ENCODE measurements around the gene AVPR2. TPM values are rescaled to one million over a fixed set of nuclear protein-coding genes. Genes with fewer than 3 reads are reported as not detected.

The AVPR2 gene
- total RNA-seq, 1 donor from 2014 or later, result 3.0 TPM

DNA sequence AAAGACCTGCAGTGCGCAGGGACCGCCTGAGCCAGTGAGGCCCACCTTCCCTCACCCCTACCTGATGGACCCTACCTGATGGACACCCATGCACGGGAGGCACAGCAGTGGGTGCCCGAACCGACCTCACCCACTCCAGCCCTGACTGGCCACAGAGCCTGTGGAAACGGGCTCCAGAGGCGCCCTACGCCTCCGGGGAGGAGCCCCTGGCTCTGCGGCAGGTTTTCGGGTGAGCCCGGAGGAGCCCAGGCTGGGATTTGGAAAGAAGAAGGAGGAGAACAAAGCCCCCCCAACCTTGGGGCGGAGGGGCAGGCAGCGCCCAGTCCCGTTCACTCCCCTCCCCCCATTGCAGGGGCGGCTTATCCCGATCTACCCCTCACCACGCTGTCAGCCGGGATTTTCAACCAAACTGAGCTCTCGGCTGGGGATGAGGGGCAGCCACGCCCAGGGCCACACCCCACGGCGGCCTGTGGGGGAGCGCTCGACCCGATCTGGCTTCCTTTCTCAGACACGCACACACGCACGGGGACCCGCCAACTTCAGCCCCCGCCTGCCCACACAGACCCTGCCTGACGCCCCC lies 19.2 kb upstream of the AVPR2 start:
- no peaks in the 10 kb centered on the region for H3K4me1 ChIP-seq
- intact Hi-C loops (cut with DNase I), result no loop called here
- peaks cover 12% of the 10 kb centered on the region for H3K27me3 ChIP-seq
- H3K9me3 ChIP-seq, result no peaks in the 10 kb centered on the region
- ATAC-seq (no peak), DNase-seq (no peak)
- no peaks in the 10 kb centered on the region for H3K36me3 ChIP-seq
- H3K27ac ChIP-seq, result no peak overlapping the region
- H3K4me3 ChIP-seq, result no peak overlapping the region
- no peak for TF ChIP-seq CTCF (IDR thresholded peaks at IDR 0.05)

- H3K27me3 ChIP-seq, result peaks cover 12% of the 10 kb centered on the region
- no peak within 1 kb of the TSS for H3K27ac ChIP-seq
- no peaks in the 10 kb centered on the region for H3K4me1 ChIP-seq
- no peaks in the 10 kb centered on the region for H3K9me3 ChIP-seq
- H3K36me3 ChIP-seq, result no peaks in the 10 kb centered on the region
- TF ChIP-seq CTCF (IDR thresholded peaks at IDR 0.05), result no peak
- no peak within 1 kb of the TSS for H3K4me3 ChIP-seq
- DNase-seq, result no peak
- no peak for ATAC-seq
- intact Hi-C loops (cut with DNase I), result no loop called here
Measured at GRCh38 chrX:153885968-153886903, 18.2 kb upstream of the AVPR2 start, which contains the start of gene L1CAM. TSS of gene L1CAM (minus strand) at chrX:153886173. CDS start at chrX:153875836, 10,337 bp downstream.

GRCh38 chrX:153886915-153887314 lies 17.6 kb upstream of the AVPR2 start:
- intact Hi-C loops (cut with DNase I), result no loop called here

GRCh38 chrX:153887385-153887784 lies 17.1 kb upstream of the AVPR2 start:
- no peak for DNase-seq
- no peak overlapping the region for H3K4me3 ChIP-seq

More at GRCh38 chrX:153886915-153887314, 17.6 kb upstream of the AVPR2 start:
- H3K27ac ChIP-seq, result no peak overlapping the region
- no peak for DNase-seq
- H3K9me3 ChIP-seq, result no peaks in the 10 kb centered on the region
- no peaks in the 10 kb centered on the region for H3K36me3 ChIP-seq
- H3K4me1 ChIP-seq, result no peaks in the 10 kb centered on the region
- no peak overlapping the region for H3K4me3 ChIP-seq
- TF ChIP-seq CTCF (IDR thresholded peaks at IDR 0.05), result no peak
- H3K27me3 ChIP-seq, result peaks cover 12% of the 10 kb centered on the region
- ATAC-seq, result no peak

GRCh38 chrX:153888344-153888743 lies 16.1 kb upstream of the AVPR2 start:
- TF ChIP-seq CTCF (IDR thresholded peaks at IDR 0.05), result no peak
- Histone ChIP-seq H3K27ac (no peak overlapping the region), H3K4me1 (no peaks in the 10 kb centered on the region), H3K9me3 (no peaks in the 10 kb centered on the region), H3K36me3 (no peaks in the 10 kb centered on the region), H3K27me3 (peaks cover 12% of the 10 kb centered on the region), H3K4me3 (no peak overlapping the region)
- DNase-seq (no peak), ATAC-seq (no peak)
- intact Hi-C loops (cut with DNase I), result no loop called here

More at GRCh38 chrX:153887385-153887784, 17.1 kb upstream of the AVPR2 start:
- H3K9me3 ChIP-seq, result no peaks in the 10 kb centered on the region
- no peak overlapping the region for H3K27ac ChIP-seq
- TF ChIP-seq CTCF (IDR thresholded peaks at IDR 0.05), result no peak
- ATAC-seq, result no peak
- peaks cover 12% of the 10 kb centered on the region for H3K27me3 ChIP-seq
- H3K4me1 ChIP-seq, result no peaks in the 10 kb centered on the region
- intact Hi-C loops (cut with DNase I), result no loop called here
- H3K36me3 ChIP-seq, result no peaks in the 10 kb centered on the region
